Mammary microvascular endothelial cell (primary cell): ENCODE measurements around the gene IL4R. TPM values are rescaled to one million over a fixed set of nuclear protein-coding genes. Genes with fewer than 3 reads are reported as not detected.

ENCODE experiments used
- total RNA-seq: library from RNA; depleted of rRNA; stranded (reverse); fragments of >200 nt; gene quantifications from 2 replicates; pipeline ENCODE4 v1.2.3, GENCODE V29; 2015

IL4R gene
- 68.5 and 71.5 TPM in 2 replicates for total RNA-seq

GRCh38 chr16:27313422-27314160 lies at the start of gene IL4R:
Gene IL4R, plus strand, starts transcription at chr16:27313974. Its CDS starts 26,230 bp downstream, at chr16:27340204.

GRCh38 chr16:27268376-27269299 lies 45.1 kb upstream of the IL4R start, which contains the start of gene NSMCE1:
Gene NSMCE1, minus strand, starts transcription at chr16:27268772. Its CDS starts 11,202 bp downstream, at chr16:27257570.

GRCh38 chr16:27401768-27402568 lies 88.2 kb downstream of the IL4R start, which contains the start of gene IL21R:
Gene IL21R, plus strand, starts transcription at chr16:27402174. Its CDS starts 27,898 bp downstream, at chr16:27430072.

Other genes with a start within 250 kb of the IL4R start
- gene C16orf82, start 247.0 kb upstream of the IL4R start, total RNA-seq: not detected in 2 replicates
- 2.4 and 3.4 TPM in 2 replicates for gene KDM8, start 110.4 kb upstream of the IL4R start, total RNA-seq
- 32.8 and 48.4 TPM in 2 replicates for gene NSMCE1, start 45.2 kb upstream of the IL4R start, total RNA-seq
- gene IL21R, start 88.2 kb downstream of the IL4R start, total RNA-seq: under 0.01 and 0.20 TPM in 2 replicates
- 84.8 and 86.7 TPM in 2 replicates for gene GTF3C1, start 235.9 kb downstream of the IL4R start, total RNA-seq
- gene KATNIP, start 236.2 kb downstream of the IL4R start, total RNA-seq: 9.3 and 9.6 TPM in 2 replicates